HG03135 (cell line): ENCODE measurements around the gene AMMECR1L.

Experiments used
- ATAC-seq: cut with Tn5 transposase; IDR thresholded peaks from one replicate; pipeline ENCODE4 v1.9.1; 2021; ENCODE audit warnings: mild to moderate bottlenecking, moderate library complexity; ENCODE audit not compliant: unreplicated experiment

Gene AMMECR1L

GRCh38 chr2:127887776-127888130 is 2.0 kb upstream of the AMMECR1L start:
- no peak for ATAC-seq

DNA sequence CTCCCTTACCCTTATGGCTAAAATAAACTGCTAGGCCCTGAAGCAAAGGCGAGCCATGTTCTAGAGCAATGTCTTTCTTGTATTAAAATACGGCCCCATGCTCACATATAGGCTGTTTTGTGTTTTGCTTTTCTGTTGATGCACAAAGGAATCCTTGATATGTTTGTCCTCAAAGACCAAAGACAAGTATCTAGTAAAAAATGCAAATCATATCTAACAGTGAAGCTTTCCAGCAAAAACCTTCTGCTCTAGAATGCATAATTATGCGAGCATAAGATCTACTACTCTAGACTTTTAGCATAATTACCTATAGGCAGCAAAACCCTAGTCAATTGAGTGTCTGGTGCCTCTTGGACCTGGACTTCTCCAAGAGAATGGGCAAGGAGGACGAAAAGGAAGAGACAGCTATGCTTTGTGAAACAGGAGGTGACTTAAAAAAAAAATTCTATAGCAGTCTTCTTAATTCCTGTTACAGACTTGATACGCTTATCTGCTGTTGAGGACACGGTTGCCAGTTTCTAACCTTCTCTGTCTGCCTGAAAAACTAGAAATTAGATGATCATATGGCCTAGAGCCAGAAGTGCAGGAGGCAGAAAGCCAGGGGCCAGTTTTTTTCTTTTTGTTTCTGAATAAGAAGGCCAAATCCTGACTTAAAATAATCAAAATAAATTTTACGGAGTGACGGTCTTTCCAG is 1.5 kb upstream of the AMMECR1L start:
- no peak for ATAC-seq

DNA sequence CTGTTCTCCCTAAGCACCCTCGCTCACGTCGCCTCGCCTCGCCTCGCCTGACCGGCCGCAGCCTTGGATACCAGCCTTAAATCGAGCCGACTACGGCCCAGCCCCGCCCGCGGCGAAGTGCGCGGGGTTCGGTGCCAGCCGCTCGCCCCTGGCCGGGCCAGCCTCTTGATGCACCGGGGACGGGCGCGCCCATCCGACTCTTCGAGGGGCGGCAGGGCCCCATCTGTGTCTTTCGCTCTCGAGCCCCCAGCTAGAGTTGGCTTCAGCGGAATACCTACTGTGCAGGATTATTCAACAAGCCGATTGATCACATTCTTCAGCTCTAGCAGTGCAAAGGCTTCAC is 808 bp upstream of the AMMECR1L start:
- peak; percentile 40 for ATAC-seq

GRCh38 chr2:127884861-127885740 is 655 bp downstream of the AMMECR1L start:
- ATAC-seq, result peak; percentile 26

GRCh38 chr2:127884436-127884835 is 1.3 kb downstream of the AMMECR1L start:
- no peak for ATAC-seq

DNA sequence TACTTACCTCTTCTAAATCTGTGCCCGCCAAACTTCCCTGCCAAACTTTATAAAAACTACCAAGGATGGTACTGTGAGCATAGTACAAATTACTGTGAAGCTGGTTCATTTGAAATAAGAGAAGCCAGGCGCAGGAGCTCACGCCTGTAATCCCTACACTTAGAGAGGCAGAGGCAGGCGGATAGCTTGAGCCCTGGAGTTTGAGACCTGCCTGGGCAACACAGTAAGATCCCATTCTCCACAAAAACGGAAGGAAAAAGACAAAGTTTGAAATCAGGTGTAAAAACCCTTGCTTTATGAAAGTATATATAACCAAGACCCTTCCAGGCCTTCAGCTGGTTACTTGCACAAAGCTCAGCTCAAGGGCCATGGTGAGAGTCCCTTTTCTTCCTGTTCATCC is 5.9 kb downstream of the AMMECR1L start:
- ATAC-seq, result no peak

- no peak for ATAC-seq
Measured at GRCh38 chr2:127877626-127878025, 8.1 kb downstream of the AMMECR1L start.

DNA sequence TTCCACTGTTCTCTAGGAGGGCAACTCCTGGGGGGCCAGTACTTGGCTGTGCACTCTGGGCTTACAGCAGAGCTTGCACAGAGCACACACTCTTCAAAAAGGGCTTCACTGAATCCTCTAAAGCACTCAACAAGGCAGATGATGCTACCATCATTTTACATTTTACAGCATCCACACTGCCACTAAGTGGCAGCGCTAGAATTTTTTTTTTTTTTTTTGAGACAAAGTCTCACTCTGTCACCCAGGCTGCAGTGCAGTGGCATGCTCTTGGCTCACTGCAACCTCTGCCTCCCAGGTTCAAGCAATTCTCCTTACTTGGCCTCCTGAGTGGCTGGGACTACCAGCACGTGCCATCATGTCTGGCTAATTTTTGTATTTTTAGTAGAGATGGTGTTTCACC is 8.6 kb downstream of the AMMECR1L start:
- ATAC-seq, result no peak

GRCh38 chr2:127874378-127875269 is 11.1 kb downstream of the AMMECR1L start:
- no peak for ATAC-seq

- no peak for ATAC-seq
Measured at GRCh38 chr2:127873707-127874303, 12.0 kb downstream of the AMMECR1L start.

GRCh38 chr2:127872354-127872753 is 13.4 kb downstream of the AMMECR1L start:
- ATAC-seq, result no peak

DNA sequence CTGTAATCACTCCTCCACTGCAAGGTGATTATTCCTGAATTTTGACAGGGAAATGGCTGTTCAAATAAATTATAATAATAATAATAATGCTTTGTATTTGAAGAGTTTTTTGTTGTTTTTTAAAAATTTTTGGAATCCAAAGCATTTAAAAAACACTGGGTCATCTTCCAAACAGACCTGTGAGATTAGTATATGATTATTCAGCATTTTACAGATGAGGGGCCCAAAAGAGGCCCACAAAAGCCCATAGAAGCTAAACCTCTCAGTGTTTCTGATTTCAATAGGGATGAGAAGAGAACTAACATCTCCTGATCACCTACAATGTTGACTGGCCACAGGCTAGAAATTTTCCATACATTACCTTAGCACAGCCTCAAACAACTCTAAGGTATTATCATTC is 19.8 kb downstream of the AMMECR1L start:
- no peak for ATAC-seq

DNA sequence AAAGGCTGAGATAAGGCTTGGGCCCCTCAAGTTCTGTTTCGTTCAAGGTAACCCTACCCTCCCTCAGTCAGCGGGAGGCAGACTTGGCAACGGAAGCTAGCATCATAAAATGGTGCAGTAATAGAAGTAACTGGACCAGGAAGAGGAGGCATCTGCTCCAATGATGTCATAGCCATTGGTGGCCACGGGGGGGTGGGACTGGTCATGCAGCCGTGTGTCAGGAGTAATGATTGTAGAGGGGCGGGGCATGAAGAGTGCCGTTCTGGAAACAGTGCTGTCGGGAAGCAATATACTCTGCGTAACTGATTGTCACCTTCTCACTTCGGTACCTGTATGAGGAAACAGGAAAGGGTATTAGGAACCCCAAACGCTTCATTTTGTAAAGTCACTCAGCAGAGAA is 20.9 kb downstream of the AMMECR1L start:
- no peak for ATAC-seq

DNA sequence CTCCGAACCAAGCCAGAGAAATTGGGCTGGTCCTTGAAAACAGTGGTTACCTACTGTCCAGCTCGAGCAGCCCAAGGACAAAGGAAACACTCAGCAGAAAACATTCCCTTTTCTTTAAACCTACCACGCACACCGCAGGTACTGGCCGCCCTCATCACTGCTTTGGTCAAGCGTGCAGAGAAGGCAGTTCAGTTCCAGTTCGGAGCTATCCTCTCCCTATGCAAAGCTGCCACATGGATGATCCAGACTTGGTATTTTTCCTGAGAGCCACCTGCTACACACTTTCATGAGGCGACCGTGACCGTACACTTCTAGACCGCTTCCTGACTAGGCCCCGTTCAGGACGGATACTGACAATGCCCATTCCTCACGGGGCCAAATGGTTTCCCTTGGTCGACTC is 23.5 kb downstream of the AMMECR1L start:
- ATAC-seq, result no peak

DNA sequence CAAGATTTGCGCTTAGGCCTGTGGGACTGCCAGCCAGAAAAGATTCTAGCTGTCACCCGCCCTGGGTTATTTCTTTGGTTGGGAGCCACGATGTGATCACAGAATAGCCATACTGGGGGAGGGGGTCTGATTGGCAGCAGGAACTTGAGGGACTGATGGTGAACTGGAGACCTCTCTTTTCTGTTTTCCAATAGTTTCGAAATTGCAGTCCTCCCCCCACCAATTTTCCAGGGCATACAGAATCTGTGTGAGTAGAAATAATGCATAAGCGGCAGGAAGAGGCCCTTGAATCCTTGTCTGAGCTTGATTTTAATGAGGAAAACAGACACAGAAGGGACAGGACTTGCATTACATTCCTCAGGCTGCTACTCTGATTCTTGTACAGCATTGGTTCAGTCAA is 25.6 kb downstream of the AMMECR1L start:
- no peak for ATAC-seq

DNA sequence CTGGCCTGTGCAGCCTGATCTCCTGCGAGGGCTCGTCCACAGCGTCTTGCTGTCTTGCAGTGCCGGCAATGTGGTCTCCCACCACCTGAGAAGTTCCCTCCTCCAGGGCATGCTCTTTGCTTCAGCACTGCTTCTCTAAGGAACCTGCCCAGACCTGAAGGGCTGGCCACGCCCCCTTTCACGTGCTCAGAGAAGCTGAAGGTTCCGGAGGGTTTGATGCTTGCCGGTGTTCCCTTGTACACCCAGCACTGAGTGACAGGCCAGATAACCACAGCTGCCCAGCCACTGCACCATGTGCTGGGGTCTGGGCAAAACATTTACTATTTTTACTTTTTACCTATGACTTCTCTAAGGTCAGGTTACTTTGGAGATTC is 26.1 kb downstream of the AMMECR1L start:
- ATAC-seq, result no peak

DNA sequence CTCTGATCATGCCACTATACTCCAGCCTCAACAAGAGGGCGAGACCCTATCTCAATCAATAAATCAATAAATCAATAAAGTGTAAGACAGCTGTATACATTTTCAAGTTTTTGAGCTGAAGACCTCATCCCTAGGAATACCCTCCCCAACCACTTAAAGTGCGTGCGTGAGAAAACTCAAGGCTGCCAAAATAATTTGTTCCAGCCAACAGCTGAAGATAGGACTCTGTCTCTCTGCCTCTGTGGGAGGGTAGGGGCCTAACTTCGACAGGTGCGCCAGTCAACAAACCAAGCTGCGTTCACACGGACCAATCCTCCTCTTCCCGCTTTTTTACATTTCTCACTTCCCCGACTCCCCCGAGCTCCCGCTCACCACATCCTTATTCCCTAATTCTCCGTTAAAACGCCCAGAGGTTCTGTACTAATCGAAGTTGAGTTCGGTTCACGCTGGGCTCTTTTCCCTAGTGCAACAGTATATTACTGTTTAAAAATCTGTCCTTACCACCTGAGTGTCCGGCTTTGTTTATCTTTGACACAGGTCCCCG is 28.4 kb downstream of the AMMECR1L start:
- ATAC-seq, result peak; percentile 13

DNA sequence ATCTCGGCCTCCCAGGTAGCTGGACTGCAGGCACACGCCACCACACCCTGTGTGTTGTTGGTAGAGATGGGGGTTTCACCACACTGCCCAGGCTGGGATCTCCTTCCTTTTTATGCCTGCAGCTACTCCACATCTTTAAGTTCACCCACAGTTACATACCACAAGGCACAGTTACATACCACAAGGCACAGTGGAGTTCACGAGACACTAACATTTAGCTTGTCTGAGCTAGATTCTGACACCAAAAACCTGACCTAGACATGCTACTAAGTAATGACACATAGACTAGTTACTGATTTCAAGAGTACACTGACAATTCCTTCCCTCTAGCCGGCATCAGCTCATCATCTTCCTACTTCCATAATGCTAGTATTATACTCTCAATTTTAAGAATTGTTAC is 32.1 kb downstream of the AMMECR1L start:
- ATAC-seq, result no peak

- no peak for ATAC-seq
Measured at GRCh38 chr2:127852388-127852787, 33.4 kb downstream of the AMMECR1L start.

DNA sequence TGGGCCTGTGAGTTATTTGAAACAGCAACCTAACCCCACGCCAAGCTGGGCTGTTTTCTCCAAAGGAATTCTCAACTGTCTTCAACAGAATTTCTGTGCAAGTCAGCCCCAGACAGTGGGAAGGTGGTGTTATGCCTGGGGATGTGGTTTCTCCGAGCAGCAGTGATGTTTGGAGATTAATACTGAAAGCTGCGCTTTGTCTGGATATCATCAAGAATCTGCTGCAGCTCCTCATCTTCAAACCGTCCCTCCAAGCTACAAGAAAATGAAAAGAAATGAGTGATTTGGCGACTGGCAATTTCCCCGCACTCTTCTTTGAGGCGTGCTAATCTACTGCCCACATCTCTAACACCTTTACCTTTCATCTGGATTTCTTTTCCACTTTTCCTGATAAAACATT is 37.8 kb downstream of the AMMECR1L start:
- no peak for ATAC-seq

DNA sequence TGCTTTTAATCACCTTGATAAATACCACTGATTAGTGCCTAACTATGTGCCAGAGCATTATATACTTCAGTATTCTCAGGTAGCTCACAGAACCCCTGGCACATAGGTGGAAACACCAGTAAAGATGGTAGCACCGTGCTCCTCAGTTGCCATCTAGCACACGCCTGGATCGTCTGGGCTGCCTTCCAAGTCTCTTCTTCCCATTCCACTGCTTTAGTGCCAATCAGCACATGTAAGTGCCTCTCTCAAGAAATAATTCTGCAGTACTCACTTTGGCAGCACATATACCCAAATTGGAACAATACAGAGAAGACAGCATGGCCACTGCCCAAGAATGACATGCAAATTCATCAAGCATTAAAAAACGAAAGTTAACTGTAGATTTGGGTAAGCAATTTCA is 40.8 kb downstream of the AMMECR1L start:
- no peak for ATAC-seq
